Measurements from ENCODE around the gene INO80C.

Gene INO80C

GRCh38 chr18:35435401-35435800, 62.4 kb downstream of the INO80C start:
- no peak for DNase-seq (ENCODE audit: low read depth in 2 of 3, low spot score in 1 of 3)

GRCh38 chr18:35432565-35433001, 65.2 kb downstream of the INO80C start:
- no peak for DNase-seq (ENCODE audit: low read depth in 2 of 3, low spot score in 1 of 3)

DNA sequence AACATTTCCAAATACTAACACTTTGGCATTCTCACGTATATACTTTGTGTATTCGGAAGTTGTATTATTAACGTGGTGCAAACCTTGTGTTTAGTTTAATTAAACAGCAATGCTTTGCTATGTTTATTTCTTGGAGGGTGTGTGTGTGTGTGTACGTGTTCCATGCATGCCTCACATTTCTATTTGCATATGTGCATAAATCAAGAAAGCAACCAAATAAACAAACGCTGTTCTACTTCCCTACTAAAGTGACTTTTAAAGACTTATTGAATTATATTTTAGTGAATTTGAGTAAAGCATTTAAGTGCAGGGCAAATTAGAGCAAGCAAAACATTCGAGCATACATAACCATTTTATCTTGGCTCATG, 66.4 kb downstream of the INO80C start:
- DNase-seq (ENCODE audit: low read depth in 2 of 3, low spot score in 1 of 3) = no peak

- DNase-seq (ENCODE audit: low read depth in 2 of 3, low spot score in 1 of 3) = no peak
These were observed 66.9 kb downstream of the INO80C start for GRCh38 chr18:35430721-35431373.

GRCh38 chr18:35426786-35427185, 71.0 kb downstream of the INO80C start:
- no peak for DNase-seq (ENCODE audit: low read depth in 2 of 3, low spot score in 1 of 3)

DNA sequence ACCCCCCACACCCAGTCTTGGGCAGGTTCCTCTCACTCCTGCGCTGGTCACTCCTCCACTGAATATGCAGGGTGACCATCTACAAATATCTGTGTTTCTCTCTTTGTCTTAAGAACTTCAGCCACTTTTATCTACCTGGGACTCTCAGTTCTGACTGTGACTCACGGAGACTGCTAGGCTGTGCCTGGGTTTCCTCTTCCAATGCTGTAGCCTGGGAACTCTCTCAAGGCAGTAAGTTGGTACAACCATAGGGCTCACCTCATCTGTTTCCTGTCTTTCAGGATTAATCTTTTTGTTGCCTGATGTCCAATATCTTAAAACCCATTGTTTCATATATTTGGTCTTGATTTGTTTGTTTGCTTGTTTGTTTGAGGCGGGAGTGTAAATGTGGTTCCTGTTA, 73.4 kb downstream of the INO80C start:
- DNase-seq (ENCODE audit: low read depth in 2 of 3, low spot score in 1 of 3) = no peak

DNA sequence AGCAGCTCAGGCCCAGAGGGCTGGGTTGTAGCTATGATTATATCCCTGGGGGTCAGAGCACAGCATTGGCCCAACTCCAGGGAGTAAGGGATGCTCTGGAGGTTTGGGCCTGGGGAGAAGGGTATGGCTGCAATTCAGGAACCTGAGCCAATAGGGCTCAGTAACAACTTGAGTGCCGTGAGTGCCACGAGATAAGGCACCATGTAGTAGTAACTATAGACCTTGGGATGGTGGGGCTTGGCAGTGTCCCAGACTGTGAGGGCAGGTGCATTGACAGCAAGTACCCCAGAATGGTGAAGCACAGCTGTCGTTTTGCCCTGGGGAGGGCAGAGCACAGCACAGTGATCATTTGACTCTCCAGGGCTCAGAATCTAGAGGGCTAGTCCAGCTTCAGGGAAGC, 75.5 kb downstream of the INO80C start:
- no peak for DNase-seq (ENCODE audit: low read depth in 2 of 3, low spot score in 1 of 3)

DNA sequence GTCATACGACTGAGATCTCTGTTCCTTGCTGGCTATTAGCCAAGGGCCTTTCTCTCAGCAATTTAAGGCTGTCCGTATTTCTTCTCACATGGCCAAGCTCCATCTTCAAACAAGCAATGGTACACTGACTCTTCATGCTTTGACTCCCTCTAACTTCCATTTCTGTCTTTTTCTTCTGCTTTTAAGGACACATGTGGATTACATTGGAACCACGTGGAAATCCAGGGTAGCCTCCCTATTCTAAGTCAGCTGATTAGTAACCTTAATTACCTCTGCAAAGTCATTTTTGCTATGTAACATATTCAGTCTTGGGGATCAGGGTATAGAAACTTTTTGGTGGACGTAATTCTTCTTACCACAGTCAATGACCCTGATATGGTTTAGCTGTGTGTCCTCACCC, 79.2 kb downstream of the INO80C start:
- DNase-seq (ENCODE audit: low read depth in 2 of 3, low spot score in 1 of 3) = no peak

All from stimulated activated CD4-positive, alpha-beta T cell treated with anti-CD3 and anti-CD28 coated beads, Interleukin-12 subunit alpha, Interleukin-12 subunit beta, amount 100 ng/mL, for 48 hours (primary cell).